ENCODE results near the gene KIF11.
"Not testable (repeated sequence)": the region's sequence is repeated elsewhere in the genome, so short reads cannot be mapped to it uniquely, and the experiment has no call there.

DNA sequence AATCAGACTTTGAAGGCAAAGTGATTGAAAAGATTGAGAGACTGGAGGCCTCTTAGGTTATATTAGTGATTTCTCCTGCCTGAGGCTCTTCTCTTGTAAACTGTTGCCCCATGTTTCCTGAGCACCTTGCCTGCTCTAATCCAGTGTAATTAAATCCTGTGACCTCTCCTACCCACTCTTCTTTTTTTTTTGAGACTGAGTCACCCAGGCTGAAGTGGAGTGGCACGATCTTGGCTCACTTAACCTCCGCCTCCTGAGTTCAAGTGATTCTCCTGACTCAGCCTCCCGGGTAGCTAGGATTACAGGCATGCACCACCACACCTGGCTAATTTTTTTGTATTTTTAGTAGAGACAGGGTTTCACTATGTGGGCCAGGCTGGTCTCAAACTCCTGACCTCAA, 57.9 kb downstream of the KIF11 start:
- TF ChIP-seq BHLHE40 (IDR thresholded peaks at IDR 0.05; ENCODE audit: low read length); TCF7L2 (IDR thresholded peaks at IDR 0.05; ENCODE audit: low read depth, low read length); CBFB (CRISPR knock-in tag; IDR thresholded peaks at IDR 0.05); ZZZ3 (CRISPR knock-in tag; IDR thresholded peaks at IDR 0.05; ENCODE audit: borderline replicate concordance): not testable (repeated sequence)
- TF ChIP-seq, protein P1, sequence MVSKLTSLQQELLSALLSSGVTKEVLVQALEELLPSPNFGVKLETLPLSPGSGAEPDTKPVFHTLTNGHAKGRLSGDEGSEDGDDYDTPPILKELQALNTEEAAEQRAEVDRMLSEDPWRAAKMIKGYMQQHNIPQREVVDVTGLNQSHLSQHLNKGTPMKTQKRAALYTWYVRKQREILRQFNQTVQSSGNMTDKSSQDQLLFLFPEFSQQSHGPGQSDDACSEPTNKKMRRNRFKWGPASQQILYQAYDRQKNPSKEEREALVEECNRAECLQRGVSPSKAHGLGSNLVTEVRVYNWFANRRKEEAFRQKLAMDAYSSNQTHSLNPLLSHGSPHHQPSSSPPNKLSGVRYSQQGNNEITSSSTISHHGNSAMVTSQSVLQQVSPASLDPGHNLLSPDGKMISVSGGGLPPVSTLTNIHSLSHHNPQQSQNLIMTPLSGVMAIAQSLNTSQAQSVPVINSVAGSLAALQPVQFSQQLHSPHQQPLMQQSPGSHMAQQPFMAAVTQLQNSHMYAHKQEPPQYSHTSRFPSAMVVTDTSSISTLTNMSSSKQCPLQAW (CRISPR knock-in tag; IDR thresholded peaks at IDR 0.05) = not testable (repeated sequence)
- TF ChIP-seq, protein P2, sequence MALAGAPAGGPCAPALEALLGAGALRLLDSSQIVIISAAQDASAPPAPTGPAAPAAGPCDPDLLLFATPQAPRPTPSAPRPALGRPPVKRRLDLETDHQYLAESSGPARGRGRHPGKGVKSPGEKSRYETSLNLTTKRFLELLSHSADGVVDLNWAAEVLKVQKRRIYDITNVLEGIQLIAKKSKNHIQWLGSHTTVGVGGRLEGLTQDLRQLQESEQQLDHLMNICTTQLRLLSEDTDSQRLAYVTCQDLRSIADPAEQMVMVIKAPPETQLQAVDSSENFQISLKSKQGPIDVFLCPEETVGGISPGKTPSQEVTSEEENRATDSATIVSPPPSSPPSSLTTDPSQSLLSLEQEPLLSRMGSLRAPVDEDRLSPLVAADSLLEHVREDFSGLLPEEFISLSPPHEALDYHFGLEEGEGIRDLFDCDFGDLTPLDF (CRISPR knock-in tag; IDR thresholded peaks at IDR 0.05) = not testable (repeated sequence)
- TF ChIP-seq, protein P3, sequence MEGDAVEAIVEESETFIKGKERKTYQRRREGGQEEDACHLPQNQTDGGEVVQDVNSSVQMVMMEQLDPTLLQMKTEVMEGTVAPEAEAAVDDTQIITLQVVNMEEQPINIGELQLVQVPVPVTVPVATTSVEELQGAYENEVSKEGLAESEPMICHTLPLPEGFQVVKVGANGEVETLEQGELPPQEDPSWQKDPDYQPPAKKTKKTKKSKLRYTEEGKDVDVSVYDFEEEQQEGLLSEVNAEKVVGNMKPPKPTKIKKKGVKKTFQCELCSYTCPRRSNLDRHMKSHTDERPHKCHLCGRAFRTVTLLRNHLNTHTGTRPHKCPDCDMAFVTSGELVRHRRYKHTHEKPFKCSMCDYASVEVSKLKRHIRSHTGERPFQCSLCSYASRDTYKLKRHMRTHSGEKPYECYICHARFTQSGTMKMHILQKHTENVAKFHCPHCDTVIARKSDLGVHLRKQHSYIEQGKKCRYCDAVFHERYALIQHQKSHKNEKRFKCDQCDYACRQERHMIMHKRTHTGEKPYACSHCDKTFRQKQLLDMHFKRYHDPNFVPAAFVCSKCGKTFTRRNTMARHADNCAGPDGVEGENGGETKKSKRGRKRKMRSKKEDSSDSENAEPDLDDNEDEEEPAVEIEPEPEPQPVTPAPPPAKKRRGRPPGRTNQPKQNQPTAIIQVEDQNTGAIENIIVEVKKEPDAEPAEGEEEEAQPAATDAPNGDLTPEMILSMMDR (CRISPR knock-in tag; IDR thresholded peaks at IDR 0.05) = not testable (repeated sequence)
- TF ChIP-seq, protein P4, sequence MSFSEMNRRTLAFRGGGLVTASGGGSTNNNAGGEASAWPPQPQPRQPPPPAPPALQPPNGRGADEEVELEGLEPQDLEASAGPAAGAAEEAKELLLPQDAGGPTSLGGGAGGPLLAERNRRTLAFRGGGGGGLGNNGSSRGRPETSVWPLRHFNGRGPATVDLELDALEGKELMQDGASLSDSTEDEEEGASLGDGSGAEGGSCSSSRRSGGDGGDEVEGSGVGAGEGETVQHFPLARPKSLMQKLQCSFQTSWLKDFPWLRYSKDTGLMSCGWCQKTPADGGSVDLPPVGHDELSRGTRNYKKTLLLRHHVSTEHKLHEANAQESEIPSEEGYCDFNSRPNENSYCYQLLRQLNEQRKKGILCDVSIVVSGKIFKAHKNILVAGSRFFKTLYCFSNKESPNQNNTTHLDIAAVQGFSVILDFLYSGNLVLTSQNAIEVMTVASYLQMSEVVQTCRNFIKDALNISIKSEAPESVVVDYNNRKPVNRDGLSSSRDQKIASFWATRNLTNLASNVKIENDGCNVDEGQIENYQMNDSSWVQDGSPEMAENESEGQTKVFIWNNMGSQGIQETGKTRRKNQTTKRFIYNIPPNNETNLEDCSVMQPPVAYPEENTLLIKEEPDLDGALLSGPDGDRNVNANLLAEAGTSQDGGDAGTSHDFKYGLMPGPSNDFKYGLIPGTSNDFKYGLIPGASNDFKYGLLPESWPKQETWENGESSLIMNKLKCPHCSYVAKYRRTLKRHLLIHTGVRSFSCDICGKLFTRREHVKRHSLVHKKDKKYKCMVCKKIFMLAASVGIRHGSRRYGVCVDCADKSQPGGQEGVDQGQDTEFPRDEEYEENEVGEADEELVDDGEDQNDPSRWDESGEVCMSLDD (CRISPR knock-in tag; IDR thresholded peaks at IDR 0.05; ENCODE audit: borderline replicate concordance) = not testable (repeated sequence)

Measured in HepG2 (cell line).